GM18867 (cell line): ENCODE results near the gene SHISA9.

ENCODE experiments used
- ATAC-seq: cut with Tn5 transposase; IDR thresholded peaks from one replicate; pipeline ENCODE4 v1.9.1; 2021; ENCODE audit warnings: mild to moderate bottlenecking, moderate library complexity; ENCODE audit not compliant: unreplicated experiment

The SHISA9 gene

GRCh38 chr16:13157082-13157481 is 255.7 kb downstream of the SHISA9 start:
- no peak for ATAC-seq

GRCh38 chr16:13158427-13158826 is 257.0 kb downstream of the SHISA9 start:
- ATAC-seq, result no peak

GRCh38 chr16:13165024-13165423 is 263.6 kb downstream of the SHISA9 start:
- no peak for ATAC-seq

GRCh38 chr16:13168091-13168572 is 266.7 kb downstream of the SHISA9 start:
- ATAC-seq, result no peak

- ATAC-seq, result no peak
Measured at GRCh38 chr16:13171313-13171712, 269.9 kb downstream of the SHISA9 start.

GRCh38 chr16:13176711-13177110 is 275.3 kb downstream of the SHISA9 start:
- no peak for ATAC-seq

GRCh38 chr16:13178318-13178717 is 276.9 kb downstream of the SHISA9 start:
- ATAC-seq, result no peak

GRCh38 chr16:13181432-13181831 is 280.0 kb downstream of the SHISA9 start:
- no peak for ATAC-seq

GRCh38 chr16:13186813-13187212 is 285.4 kb downstream of the SHISA9 start:
- ATAC-seq, result no peak

GRCh38 chr16:13189250-13189649 is 287.9 kb downstream of the SHISA9 start:
- no peak for ATAC-seq

GRCh38 chr16:13193721-13194120 is 292.3 kb downstream of the SHISA9 start:
- ATAC-seq, result no peak

GRCh38 chr16:13194766-13195165 is 293.4 kb downstream of the SHISA9 start:
- no peak for ATAC-seq

GRCh38 chr16:13203725-13204124 is 302.3 kb downstream of the SHISA9 start:
- ATAC-seq, result no peak

- ATAC-seq, result no peak
Measured at GRCh38 chr16:13205352-13205751, 304.0 kb downstream of the SHISA9 start.

- ATAC-seq, result no peak
Measured at GRCh38 chr16:13206606-13207005, 305.2 kb downstream of the SHISA9 start.

GRCh38 chr16:13207151-13207550 is 305.8 kb downstream of the SHISA9 start:
- no peak for ATAC-seq

- no peak for ATAC-seq
Measured at GRCh38 chr16:13223666-13224065, 322.3 kb downstream of the SHISA9 start.

GRCh38 chr16:13229039-13229438 is 327.6 kb downstream of the SHISA9 start:
- no peak for ATAC-seq

GRCh38 chr16:13231365-13231764 is 330.0 kb downstream of the SHISA9 start:
- ATAC-seq, result no peak

GRCh38 chr16:13234999-13235398 is 333.6 kb downstream of the SHISA9 start:
- no peak for ATAC-seq

GRCh38 chr16:13236308-13236707 is 334.9 kb downstream of the SHISA9 start:
- no peak for ATAC-seq

GRCh38 chr16:13238182-13238581 is 336.8 kb downstream of the SHISA9 start:
- no peak for ATAC-seq

- no peak for ATAC-seq
Measured at GRCh38 chr16:13242201-13242600, 340.8 kb downstream of the SHISA9 start.

GRCh38 chr16:13244770-13245169 is 343.4 kb downstream of the SHISA9 start:
- no peak for ATAC-seq
